Liver (tissue), 3 donors: Measurements from ENCODE around the gene SUSD4.

Source experiments
- CTCF ChIP-seq: fragments of 150-350 bp; IDR thresholded peaks from 2 replicates; pipeline ENCODE4 v1.5.1; 2017; ENCODE audit warnings: improper control_type of control experiment, low read depth, low read length; ENCODE audit not compliant: missing input control
- FOXA1 ChIP-seq: IDR thresholded peaks from 2 replicates; pipeline ENCODE4 v1.6.1; 2016; ENCODE audit warnings: antibody characterized with exemption
- GABPA ChIP-seq, 2 donors: IDR thresholded peaks in 1 of 2; conservative IDR thresholded peaks in 1 of 2; 2 replicates each; pipeline ENCODE4 v1.6.1; 2016; ENCODE audit warnings: antibody characterized with exemption in 2 of 2, mild to moderate bottlenecking in 1 of 2, moderate library complexity in 1 of 2
- REST ChIP-seq: IDR thresholded peaks from 2 replicates; pipeline ENCODE4 v1.6.1; 2016; ENCODE audit warnings: antibody characterized with exemption, mild to moderate bottlenecking
- ZBTB33 ChIP-seq: IDR thresholded peaks from 2 replicates; pipeline ENCODE4 v1.6.1; 2016; ENCODE audit warnings: antibody characterized with exemption
- donor health status: healthy.
- donor health status: healthy.

GRCh38 chr1:223200903-223201302 lies 163.1 kb downstream of the SUSD4 start:
- TF ChIP-seq CTCF (no peak), FOXA1 (no peak), ZBTB33 (no peak), REST (no peak), GABPA (IDR thresholded peaks at IDR 0.05 in 1 of 2, conservative IDR thresholded peaks at IDR 0.05 in 1 of 2) (no peak)
